SIG-M5 (cell line): ENCODE measurements around the gene ABR.
"Not testable (repeated sequence)": the region's sequence is repeated elsewhere in the genome, so short reads cannot be mapped to it uniquely, and the experiment has no call there.

Experiments used
- DNase-seq: peaks from one replicate; lab custom pipeline; 2025; lab: John Stamatoyannopoulos, UW

Gene ABR

GRCh38 chr17:983921-984320 lies 195.9 kb downstream of the ABR start:
- DNase-seq: no peak

GRCh38 chr17:981292-981658 lies 198.5 kb downstream of the ABR start:
- DNase-seq: no peak

GRCh38 chr17:980406-981291 lies 199.1 kb downstream of the ABR start:
- DNase-seq: peak; percentile 1

DNA sequence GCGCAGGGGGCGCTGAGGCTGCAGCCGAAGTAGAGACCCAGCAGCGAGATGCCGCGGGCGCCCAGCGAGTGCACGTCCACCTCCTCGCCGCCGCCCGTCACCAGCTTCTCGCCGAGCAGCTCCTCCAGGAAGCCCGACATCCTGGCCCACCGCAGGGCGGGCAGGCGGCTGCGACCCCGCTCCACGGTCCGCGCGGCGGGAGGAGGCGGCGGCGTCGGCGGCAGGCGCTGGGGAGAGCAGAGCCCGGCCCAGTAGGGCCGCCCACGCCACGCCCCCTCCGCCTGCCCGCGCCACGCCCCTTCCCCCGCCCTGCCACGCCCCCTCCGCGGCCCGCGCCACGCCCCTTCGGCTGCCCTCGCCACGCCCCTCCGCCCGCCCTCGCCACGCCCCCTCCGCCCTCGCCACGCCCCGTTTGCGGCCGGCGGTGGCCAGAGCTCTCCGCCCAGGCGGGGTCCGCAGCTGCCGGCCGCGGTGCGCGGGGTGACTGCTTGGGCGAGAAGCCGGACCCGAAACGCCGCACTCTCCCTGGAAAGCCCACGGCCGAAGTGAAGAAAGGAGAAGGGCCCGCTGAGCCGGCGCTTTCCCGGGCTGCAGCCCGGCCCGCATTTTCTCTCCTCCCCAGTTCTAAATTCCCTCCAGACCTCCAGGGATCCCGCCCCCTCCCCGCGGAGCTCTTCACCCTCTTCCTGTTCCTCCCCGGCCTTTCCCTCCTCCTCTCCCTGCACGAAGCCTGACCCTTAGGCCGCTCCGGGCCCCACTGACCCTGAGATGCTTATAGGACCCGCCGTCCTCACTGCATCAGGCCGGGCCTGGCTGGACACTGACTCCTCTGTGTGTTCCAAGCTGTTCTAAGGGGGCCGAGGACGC lies 200.0 kb downstream of the ABR start, which contains the start of gene NXN:
NXN (minus strand) TSS at position 238 of the 867 bp plus-strand sequence.
- no peak for DNase-seq

GRCh38 chr17:979212-979538 lies 200.6 kb downstream of the ABR start:
- no peak for DNase-seq

DNA sequence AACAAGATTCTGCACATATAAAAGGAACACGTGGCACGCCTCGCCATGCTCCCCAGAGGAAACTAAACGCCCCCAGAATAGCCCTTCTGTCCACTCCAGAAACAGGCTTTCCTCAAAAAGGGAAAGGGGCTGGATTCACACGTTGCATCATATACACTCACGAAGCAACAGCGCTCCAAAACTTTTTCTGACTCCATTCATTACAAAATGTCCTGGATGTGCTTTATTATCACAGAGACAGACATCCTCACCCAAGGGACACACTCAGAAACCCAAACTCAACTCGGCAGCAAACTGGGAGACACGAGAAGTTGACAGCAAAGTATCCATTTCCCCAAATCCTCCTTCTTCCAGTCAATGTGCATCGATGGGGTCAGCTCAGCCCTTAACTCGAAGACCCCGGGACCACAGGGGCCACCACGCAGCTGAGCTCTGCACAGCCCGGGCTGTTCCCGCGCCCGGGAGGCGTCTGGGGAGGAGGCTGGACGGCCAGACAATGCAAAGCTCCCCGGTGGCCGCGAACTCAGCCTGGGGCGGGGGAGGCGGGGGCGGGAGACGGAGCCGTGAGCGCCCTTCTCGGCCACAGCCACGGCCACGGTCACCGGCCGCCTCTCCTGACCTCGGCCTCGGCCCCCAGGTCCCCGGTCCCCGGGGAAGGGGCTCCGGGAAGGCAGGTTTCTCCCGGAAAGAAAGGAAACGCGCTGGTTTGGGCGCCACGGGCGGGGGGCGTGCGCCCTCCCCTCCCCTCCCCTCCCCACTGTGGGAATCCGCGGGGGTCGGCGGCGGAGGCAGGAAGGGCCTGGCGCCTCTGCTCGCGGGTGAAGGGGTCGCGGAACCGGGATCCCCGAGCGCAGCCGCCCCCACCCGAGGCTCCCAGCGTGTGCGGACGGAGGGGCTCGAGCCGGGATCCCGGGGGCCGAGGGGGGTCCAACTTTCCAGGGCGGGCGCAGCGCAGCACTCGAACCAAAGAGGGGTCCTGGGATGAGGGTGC lies 201.4 kb downstream of the ABR start:
- no peak for DNase-seq

GRCh38 chr17:977166-977565 lies 202.6 kb downstream of the ABR start:
- DNase-seq: no peak

DNA sequence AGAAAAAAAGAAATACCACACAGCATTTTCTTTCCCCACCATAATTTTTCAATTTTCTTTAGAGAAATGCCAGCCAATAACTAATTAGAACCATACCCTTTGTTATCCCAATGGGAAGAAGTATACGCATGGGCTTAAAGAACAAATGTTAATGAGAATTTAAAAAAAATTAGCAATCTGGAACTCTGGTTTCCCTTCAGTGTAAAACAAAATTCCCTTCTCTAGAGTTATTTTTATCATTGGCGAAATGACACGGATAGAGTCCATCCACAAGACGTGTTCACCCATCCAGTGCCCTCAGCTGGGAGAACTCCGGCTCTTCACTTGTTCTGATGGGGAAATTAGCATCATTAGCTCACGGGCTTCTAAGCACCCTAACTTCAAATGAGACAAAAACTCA lies 203.5 kb downstream of the ABR start:
- DNase-seq: no peak

- DNase-seq: no peak
Measured at GRCh38 chr17:975371-975915, 204.3 kb downstream of the ABR start.

DNA sequence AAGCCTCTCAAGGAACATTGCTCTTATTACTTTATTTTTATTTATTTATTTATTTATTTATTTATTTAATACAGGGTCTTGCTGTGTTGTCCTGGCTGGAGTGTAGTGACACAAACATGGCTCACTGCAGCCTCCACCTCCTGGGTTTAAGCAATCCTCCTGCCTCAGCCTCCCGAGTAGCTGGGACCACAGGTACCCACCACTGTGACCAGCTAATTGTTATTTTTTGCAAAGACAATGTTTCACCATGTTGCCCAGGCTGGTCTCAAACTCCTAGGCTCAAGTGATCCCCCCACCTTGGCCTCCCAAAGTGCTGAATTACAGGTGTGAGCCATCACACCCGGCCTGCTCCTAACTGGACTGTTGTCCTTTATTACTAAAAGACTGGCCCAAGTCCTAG lies 205.0 kb downstream of the ABR start:
- not testable (repeated sequence) for DNase-seq

DNA sequence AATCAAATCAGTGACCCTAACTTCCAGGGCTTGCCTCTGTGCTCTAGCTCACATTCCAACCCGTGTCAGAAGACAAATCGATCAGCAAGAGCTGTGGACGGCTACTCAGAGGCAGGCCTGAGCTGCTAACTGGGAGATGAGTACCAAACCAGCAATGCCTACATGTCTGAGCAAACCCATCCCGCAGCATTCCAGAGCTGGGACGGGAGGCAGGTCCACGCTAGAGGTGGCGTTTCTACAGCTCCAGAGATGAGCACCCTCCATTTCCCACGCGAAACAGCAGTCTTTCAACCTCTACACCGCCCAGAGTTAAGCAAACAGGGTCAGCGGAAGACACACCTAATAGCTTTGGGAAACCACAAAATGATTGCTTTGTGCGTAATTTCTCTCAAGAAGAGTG lies 206.7 kb downstream of the ABR start:
- no peak for DNase-seq

- not testable (repeated sequence) for DNase-seq
Measured at GRCh38 chr17:971861-972260, 207.9 kb downstream of the ABR start.

- no peak for DNase-seq
Measured at GRCh38 chr17:970364-970763, 209.4 kb downstream of the ABR start.

DNA sequence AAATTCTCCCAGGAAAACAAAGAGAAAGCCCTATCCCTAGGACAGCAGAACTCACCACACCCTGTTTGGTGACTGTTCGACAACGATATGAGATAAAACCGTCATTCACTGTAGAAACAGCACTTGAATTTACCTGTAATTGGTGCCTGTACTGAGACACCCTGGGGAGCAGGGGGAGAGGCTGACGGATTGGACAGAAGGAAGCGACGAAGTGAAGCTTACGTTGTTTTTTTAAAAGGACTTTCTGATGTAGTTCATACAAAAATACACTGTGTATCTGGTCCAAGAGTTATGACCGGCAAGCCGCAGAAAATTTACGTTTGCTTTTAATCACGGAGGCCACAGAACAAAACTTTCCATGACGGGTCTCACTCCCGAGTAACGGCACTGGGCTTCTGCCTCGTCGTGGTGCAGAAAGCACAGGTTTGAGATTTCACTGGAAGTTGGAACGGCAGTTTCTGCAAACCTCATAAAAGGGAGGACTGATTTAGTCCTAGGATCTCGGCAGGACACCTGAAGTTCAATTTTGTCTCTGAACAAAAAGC lies 209.9 kb downstream of the ABR start:
- DNase-seq: no peak

- no peak for DNase-seq
Measured at GRCh38 chr17:968812-969730, 210.7 kb downstream of the ABR start.

DNA sequence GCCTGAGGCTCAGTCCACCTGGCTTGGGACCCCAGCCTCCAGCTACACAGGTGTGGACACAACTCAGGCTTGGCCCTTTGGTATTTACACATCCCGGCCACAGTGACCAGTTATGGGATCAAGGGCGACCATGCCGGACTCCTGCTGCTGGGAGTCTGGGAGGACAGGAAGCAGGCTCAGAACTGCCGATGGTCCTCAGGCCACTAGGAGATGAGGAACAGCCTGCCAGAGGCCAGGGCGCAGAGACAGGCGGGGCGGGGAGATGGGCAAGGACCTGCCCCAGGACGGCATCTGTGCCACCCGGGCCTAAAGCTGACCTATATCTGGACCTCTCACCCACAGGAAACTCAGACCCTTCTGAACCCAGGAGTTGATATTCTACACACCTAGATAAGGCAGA lies 212.7 kb downstream of the ABR start:
- DNase-seq: no peak

- DNase-seq: no peak
Measured at GRCh38 chr17:965311-965989, 214.3 kb downstream of the ABR start.

DNA sequence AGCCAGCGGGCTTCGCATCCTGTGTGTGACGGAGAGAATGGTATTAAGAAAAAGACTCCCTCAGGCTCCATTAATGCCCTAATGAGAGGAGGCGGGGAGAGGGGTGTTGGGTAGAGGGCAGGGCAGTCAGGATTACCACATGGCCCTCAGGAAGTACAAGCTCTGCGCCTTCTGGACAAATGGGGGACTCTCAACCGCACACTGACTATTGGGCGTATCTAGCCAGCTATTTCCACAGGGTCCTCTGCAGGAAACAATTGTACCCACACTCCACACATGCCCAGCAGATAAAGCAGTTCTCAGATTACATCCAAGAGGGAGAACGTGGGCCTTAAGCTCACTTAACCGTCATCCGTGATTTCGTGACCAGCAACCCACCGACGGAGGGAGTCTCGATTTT lies 214.9 kb downstream of the ABR start:
- DNase-seq: no peak

DNA sequence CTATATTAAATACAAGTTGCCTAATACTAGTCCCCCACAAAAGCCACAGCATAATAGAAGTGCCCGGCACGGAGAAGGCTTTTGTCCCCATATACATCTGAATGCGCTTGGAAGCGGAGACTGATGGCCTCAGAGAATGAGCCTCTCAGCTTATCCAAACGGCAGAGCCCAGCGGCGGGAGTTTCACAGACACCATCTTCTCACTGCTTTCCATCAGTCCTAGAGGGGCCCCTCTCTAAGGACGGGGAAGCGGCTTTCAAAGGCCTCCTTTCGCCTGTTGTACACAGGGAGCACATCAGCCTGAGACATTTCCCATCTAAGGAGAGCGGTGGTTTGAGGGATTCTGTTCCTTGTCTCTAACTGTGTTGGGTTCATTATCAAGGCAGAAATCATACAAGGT lies 217.1 kb downstream of the ABR start:
- no peak for DNase-seq

- no peak for DNase-seq
Measured at GRCh38 chr17:962166-962565, 217.6 kb downstream of the ABR start.
